Measurements from ENCODE around the gene RABEP2. TPM values are rescaled to one million over a fixed set of nuclear protein-coding genes. Genes with fewer than 3 reads are reported as not detected.

RABEP2 gene
- total RNA-seq, 1 experiment from 2014 or later: 13.4 TPM

DNA sequence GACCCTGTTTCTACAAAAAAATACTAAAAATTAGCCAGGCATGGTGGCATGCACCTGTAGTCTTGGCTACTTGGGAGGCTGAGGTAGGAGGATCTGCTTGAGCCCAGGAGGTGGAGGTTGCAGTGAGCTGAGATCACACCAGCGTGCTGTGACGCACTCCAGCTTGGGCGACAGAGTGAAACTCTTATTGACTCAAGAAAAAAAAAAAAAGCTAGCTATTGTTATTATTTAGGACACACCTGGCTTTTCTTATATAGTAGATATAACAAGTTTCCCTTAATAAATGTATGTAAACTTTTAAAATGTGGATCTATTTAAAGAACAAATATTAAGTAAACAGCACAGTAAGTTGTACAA is 1.8 kb downstream of the RABEP2 start:
- ChIA-PET RAD21 (ENCODE audit: low non-redundant PET in 1 of 2, low total read pairs in 2 of 2, uncharacterized antibody in 2 of 2, unreplicated experiment in 2 of 2) (interaction anchor here in 1 of 2 experiments (0.6 kb wide), 1 partner anchor 26 kb away, joined by 3 read pairs; no protein-coding TSS in a partner anchor), CTCF (interaction anchor here (1.2 to 1.8 kb wide), 2 partner anchors 11 to 22 kb away, joined by 5 to 10 read pairs; no protein-coding TSS in a partner anchor), POLR2A (interaction anchor here (0.6 to 1.1 kb wide), 3 partner anchors 23 to 65 kb away, joined by 3 read pairs; partner anchors contain the start of gene SH2B1)
- Histone ChIP-seq H3K9me2 (ENCODE audit: insufficient read depth) (no peaks in the 10 kb centered on the region), H3K9ac (ENCODE audit: low read length) (no peak overlapping the region), H3K79me2 (ENCODE audit: insufficient read depth, low read length) (no peaks in the 10 kb centered on the region; the same call in 1 of the 2 replicates), H3K4me3 (replicated peaks in 1 of 2; ENCODE audit: low read depth in 1 of 2, low read length in 2 of 2) (no peak overlapping the region), H4K20me1 (ENCODE audit: insufficient read depth) (no peaks in the 10 kb centered on the region), H3K27ac (ENCODE audit: low read depth, low read length) (peak overlapping the region; percentile 75; the same call in 1 of the 2 replicates), H3K9me3 (ENCODE audit: control insufficient read depth in 1 of 2, insufficient read depth in 1 of 2, low read depth in 1 of 2, low read length in 2 of 2) (no peaks in the 10 kb centered on the region), H2AFZ (ENCODE audit: low read depth, low read length, poor library complexity, severe bottlenecking) (no peak overlapping the region), H3K4me1 (ENCODE audit: control insufficient read depth in 1 of 2, insufficient read depth in 2 of 2, low read length in 2 of 2) (peaks cover 7 to 20% of the 10 kb centered on the region in 2 experiments), H3K36me3 (ENCODE audit: control insufficient read depth in 1 of 2, insufficient read depth in 2 of 2, low read length in 2 of 2) (peaks cover 4 to 7% of the 10 kb centered on the region in 2 experiments; a peak in 2 of 4 replicates), H3K27me3 (ENCODE audit: insufficient read depth, low read length) (no peaks in the 10 kb centered on the region), H3K4me2 (ENCODE audit: low read length) (peak overlapping the region; percentile 100)
- TF ChIP-seq, protein P1, sequence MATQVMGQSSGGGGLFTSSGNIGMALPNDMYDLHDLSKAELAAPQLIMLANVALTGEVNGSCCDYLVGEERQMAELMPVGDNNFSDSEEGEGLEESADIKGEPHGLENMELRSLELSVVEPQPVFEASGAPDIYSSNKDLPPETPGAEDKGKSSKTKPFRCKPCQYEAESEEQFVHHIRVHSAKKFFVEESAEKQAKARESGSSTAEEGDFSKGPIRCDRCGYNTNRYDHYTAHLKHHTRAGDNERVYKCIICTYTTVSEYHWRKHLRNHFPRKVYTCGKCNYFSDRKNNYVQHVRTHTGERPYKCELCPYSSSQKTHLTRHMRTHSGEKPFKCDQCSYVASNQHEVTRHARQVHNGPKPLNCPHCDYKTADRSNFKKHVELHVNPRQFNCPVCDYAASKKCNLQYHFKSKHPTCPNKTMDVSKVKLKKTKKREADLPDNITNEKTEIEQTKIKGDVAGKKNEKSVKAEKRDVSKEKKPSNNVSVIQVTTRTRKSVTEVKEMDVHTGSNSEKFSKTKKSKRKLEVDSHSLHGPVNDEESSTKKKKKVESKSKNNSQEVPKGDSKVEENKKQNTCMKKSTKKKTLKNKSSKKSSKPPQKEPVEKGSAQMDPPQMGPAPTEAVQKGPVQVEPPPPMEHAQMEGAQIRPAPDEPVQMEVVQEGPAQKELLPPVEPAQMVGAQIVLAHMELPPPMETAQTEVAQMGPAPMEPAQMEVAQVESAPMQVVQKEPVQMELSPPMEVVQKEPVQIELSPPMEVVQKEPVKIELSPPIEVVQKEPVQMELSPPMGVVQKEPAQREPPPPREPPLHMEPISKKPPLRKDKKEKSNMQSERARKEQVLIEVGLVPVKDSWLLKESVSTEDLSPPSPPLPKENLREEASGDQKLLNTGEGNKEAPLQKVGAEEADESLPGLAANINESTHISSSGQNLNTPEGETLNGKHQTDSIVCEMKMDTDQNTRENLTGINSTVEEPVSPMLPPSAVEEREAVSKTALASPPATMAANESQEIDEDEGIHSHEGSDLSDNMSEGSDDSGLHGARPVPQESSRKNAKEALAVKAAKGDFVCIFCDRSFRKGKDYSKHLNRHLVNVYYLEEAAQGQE (IDR thresholded peaks at IDR 0.05; ENCODE audit: low read depth): no peak
- TF ChIP-seq JUND (IDR thresholded peaks at IDR 0.05) (no peak), SRF (IDR thresholded peaks at IDR 0.05; ENCODE audit: low read depth) (no peak), FOSL1 (IDR thresholded peaks at IDR 0.05; ENCODE audit: low read depth) (no peak), ZFX (IDR thresholded peaks at IDR 0.05) (no peak), YY1 (IDR thresholded peaks at IDR 0.05; ENCODE audit: extremely low read depth, insufficient replicate concordance, low read depth, low read length) (no peak), EGR1 (IDR thresholded peaks at IDR 0.05; ENCODE audit: low read depth) (no peak), ELF1 (IDR thresholded peaks at IDR 0.05; ENCODE audit: borderline replicate concordance, low read depth) (no peak), CEBPB (IDR thresholded peaks at IDR 0.05; ENCODE audit: low read depth) (no peak), ZNF274 (IDR thresholded peaks at IDR 0.05; ENCODE audit: low read depth, low read length) (no peak), RAD21 (IDR thresholded peaks at IDR 0.05; ENCODE audit: low read depth) (no peak), POLR2A (IDR thresholded peaks at IDR 0.05; ENCODE audit: borderline replicate concordance, extremely low read depth, insufficient read depth, insufficient read length) (no peak)
- TF ChIP-seq, protein P2, sequence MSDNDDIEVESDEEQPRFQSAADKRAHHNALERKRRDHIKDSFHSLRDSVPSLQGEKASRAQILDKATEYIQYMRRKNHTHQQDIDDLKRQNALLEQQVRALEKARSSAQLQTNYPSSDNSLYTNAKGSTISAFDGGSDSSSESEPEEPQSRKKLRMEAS (IDR thresholded peaks at IDR 0.05): no peak
- TF ChIP-seq, protein P3, sequence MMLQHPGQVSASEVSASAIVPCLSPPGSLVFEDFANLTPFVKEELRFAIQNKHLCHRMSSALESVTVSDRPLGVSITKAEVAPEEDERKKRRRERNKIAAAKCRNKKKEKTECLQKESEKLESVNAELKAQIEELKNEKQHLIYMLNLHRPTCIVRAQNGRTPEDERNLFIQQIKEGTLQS (IDR thresholded peaks at IDR 0.05): no peak
- TF ChIP-seq, protein P4, sequence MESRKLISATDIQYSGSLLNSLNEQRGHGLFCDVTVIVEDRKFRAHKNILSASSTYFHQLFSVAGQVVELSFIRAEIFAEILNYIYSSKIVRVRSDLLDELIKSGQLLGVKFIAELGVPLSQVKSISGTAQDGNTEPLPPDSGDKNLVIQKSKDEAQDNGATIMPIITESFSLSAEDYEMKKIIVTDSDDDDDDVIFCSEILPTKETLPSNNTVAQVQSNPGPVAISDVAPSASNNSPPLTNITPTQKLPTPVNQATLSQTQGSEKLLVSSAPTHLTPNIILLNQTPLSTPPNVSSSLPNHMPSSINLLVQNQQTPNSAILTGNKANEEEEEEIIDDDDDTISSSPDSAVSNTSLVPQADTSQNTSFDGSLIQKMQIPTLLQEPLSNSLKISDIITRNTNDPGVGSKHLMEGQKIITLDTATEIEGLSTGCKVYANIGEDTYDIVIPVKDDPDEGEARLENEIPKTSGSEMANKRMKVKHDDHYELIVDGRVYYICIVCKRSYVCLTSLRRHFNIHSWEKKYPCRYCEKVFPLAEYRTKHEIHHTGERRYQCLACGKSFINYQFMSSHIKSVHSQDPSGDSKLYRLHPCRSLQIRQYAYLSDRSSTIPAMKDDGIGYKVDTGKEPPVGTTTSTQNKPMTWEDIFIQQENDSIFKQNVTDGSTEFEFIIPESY (IDR thresholded peaks at IDR 0.05; ENCODE audit: extremely low read depth, insufficient replicate concordance, low read length): no peak
- no TSS peak for BruUV-seq (replicated peaks)
- intact Hi-C loops (cut with micrococcal nuclease): no loop called here
- DNase-seq (ENCODE audit: low read depth, low spot score) (no peak), ATAC-seq (no peak)

All from HCT116 (cell line).